Parathyroid adenoma (tissue), 2 donors: ENCODE measurements around the gene ADARB2.
"Not testable (repeated sequence)": the region's sequence is repeated elsewhere in the genome, so short reads cannot be mapped to it uniquely, and the experiment has no call there.

Experiments used
- H2AFZ ChIP-seq: fragments of 300-600 bp; sonication (generic); one replicate; pipeline ENCODE4 v1.7.0; 2017; ENCODE audit warnings: antibody characterized with exemption, mild to moderate bottlenecking
- H3K27ac ChIP-seq: fragments of 300-600 bp; sonication (generic); one replicate; pipeline ENCODE4 v1.7.0; 2017
- H3K27me3 ChIP-seq: fragments of 300-600 bp; sonication (generic); one replicate; pipeline ENCODE4 v1.7.0; 2017; ENCODE audit warnings: low read length; ENCODE audit not compliant: control insufficient read depth, insufficient read depth
- H3K36me3 ChIP-seq: fragments of 300-600 bp; sonication (generic); one replicate; pipeline ENCODE4 v1.7.0; 2017; ENCODE audit warnings: low read length; ENCODE audit not compliant: control insufficient read depth, insufficient read depth
- H3K4me1 ChIP-seq: fragments of 300-600 bp; sonication (generic); one replicate; pipeline ENCODE4 v1.7.0; 2017; ENCODE audit warnings: control low read depth
- H3K4me2 ChIP-seq: fragments of 300-600 bp; sonication (generic); one replicate; pipeline ENCODE4 v1.7.0; 2017; ENCODE audit warnings: low read length
- H3K4me3 ChIP-seq: fragments of 300-600 bp; sonication (generic); one replicate; pipeline ENCODE4 v1.7.0; 2017; ENCODE audit warnings: low read depth, low read length
- H3K79me2 ChIP-seq: fragments of 300-600 bp; sonication (generic); one replicate; pipeline ENCODE4 v1.7.0; 2017; ENCODE audit warnings: control low read depth
- H3K9ac ChIP-seq: fragments of 300-600 bp; sonication (generic); one replicate; pipeline ENCODE4 v1.7.0; 2017; ENCODE audit warnings: mild to moderate bottlenecking
- H3K9me3 ChIP-seq: fragments of 300-600 bp; sonication (generic); one replicate; pipeline ENCODE4 v1.7.0; 2017; ENCODE audit warnings: low read length; ENCODE audit not compliant: control insufficient read depth
- TF ChIP-seq, protein P1 (sequence below): fragments of 300-600 bp; sonication (generic); IDR thresholded peaks from one replicate; pipeline ENCODE4 v1.7.0; 2017; ENCODE audit warnings: antibody characterized with exemption, mild to moderate bottlenecking
- donor health status: primary hyperparathyroidism.

The ADARB2 gene

DNA sequence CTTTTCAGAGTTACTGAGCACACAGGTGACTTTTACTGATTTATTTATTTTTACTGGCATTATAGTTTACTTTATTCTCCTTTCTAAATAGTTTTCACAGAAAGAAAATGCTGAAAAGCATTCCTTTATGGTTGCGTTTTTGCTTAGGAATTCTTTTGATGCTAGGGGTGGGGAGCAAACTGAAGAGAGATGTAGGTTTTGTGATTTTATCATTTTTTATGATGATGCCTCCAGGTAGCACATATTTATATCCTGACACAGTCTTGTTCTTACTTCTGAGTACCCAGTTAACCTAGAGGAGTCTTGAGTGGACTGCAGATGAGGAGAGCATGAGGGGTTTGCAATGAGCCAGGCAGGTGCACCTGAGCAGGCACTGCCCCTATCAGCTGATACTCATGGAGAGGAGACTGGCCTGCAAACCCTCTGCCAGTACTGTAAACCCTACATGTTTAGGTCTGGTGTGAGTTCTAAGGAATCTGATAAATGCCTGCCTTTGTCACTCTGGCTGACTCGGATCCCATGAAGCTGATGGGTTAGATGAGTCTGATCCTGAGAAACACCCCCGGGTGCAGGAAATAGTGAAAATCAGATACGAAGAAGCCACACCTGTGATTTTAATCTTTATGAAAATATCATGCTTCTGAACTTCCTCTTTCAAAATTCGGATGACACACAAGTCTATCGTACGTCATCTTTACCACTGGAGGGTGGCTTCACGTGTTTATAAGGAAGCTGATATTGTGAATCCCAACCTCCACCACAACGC, 378.3 kb downstream of the ADARB2 start:
- Histone ChIP-seq H3K27ac (no peak overlapping the region), H3K36me3 (no peaks in the 10 kb centered on the region), H3K9ac (no peak overlapping the region)

DNA sequence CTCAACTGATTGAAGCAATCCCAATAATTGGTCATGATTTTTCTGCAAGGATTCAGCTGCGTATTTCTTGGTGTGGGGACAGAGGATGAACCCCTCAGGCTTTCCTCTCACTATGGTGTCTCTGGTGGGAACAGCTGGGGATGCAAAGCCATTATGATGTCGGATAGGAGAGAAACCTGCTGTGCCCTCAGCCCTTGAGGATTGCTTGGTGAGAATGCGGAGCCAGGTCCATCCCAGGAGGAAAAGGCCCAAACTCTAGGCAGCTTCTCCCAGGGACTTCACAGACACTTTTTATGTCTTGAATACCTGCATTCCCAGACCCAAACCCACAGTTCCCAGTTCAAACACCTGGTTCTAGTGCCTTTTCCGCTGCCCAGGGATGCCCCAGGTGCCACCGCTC, 379.2 kb downstream of the ADARB2 start:
- Histone ChIP-seq H3K9ac (no peak overlapping the region), H3K36me3 (no peaks in the 10 kb centered on the region), H3K27ac (no peak overlapping the region), H3K27me3 (no peaks in the 10 kb centered on the region), H3K4me1 (peaks cover 6% of the 10 kb centered on the region), H3K79me2 (no peaks in the 10 kb centered on the region), H3K9me3 (no peaks in the 10 kb centered on the region), H2AFZ (no peak overlapping the region), H3K4me3 (no peak overlapping the region), H3K4me2 (no peak overlapping the region)
- TF ChIP-seq, protein P1, sequence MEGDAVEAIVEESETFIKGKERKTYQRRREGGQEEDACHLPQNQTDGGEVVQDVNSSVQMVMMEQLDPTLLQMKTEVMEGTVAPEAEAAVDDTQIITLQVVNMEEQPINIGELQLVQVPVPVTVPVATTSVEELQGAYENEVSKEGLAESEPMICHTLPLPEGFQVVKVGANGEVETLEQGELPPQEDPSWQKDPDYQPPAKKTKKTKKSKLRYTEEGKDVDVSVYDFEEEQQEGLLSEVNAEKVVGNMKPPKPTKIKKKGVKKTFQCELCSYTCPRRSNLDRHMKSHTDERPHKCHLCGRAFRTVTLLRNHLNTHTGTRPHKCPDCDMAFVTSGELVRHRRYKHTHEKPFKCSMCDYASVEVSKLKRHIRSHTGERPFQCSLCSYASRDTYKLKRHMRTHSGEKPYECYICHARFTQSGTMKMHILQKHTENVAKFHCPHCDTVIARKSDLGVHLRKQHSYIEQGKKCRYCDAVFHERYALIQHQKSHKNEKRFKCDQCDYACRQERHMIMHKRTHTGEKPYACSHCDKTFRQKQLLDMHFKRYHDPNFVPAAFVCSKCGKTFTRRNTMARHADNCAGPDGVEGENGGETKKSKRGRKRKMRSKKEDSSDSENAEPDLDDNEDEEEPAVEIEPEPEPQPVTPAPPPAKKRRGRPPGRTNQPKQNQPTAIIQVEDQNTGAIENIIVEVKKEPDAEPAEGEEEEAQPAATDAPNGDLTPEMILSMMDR = no peak

More for the DNA sequence above, 378.3 kb downstream of the ADARB2 start:
- Histone ChIP-seq H3K4me3 (no peak overlapping the region), H3K4me2 (no peak overlapping the region), H3K9me3 (no peaks in the 10 kb centered on the region), H3K4me1 (peaks cover 6% of the 10 kb centered on the region), H3K27me3 (no peaks in the 10 kb centered on the region), H2AFZ (no peak overlapping the region), H3K79me2 (no peaks in the 10 kb centered on the region)
- TF ChIP-seq, protein P1 = no peak

DNA sequence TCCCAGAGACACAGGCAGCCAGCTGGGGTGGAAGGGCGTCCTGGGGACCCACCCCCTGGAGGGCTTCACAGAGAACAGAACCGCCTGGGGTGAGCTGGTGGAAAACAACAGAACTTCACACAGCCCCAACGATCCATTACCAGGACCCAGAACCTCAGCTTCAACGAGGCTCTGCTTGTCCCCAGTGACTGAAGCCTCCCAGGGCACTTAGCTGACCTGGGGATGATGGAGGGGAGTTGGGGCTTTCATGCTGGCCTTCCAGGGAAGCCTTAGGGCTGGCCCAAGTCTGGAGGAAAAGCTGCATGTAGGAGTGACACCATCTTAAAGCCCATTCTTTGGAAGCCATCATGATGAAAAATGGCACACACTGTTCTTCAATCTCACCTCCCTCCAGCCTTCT, 381.0 kb downstream of the ADARB2 start:
- no peak overlapping the region for H2AFZ ChIP-seq
- no peak overlapping the region for H3K9ac ChIP-seq
- H3K27me3 ChIP-seq = no peaks in the 10 kb centered on the region
- H3K9me3 ChIP-seq = no peaks in the 10 kb centered on the region
- H3K4me2 ChIP-seq = no peak overlapping the region
- H3K36me3 ChIP-seq = no peaks in the 10 kb centered on the region
- TF ChIP-seq, protein P1 = no peak
- no peak overlapping the region for H3K4me3 ChIP-seq
- no peaks in the 10 kb centered on the region for H3K79me2 ChIP-seq
- no peak overlapping the region for H3K27ac ChIP-seq
- H3K4me1 ChIP-seq = peaks cover 6% of the 10 kb centered on the region

DNA sequence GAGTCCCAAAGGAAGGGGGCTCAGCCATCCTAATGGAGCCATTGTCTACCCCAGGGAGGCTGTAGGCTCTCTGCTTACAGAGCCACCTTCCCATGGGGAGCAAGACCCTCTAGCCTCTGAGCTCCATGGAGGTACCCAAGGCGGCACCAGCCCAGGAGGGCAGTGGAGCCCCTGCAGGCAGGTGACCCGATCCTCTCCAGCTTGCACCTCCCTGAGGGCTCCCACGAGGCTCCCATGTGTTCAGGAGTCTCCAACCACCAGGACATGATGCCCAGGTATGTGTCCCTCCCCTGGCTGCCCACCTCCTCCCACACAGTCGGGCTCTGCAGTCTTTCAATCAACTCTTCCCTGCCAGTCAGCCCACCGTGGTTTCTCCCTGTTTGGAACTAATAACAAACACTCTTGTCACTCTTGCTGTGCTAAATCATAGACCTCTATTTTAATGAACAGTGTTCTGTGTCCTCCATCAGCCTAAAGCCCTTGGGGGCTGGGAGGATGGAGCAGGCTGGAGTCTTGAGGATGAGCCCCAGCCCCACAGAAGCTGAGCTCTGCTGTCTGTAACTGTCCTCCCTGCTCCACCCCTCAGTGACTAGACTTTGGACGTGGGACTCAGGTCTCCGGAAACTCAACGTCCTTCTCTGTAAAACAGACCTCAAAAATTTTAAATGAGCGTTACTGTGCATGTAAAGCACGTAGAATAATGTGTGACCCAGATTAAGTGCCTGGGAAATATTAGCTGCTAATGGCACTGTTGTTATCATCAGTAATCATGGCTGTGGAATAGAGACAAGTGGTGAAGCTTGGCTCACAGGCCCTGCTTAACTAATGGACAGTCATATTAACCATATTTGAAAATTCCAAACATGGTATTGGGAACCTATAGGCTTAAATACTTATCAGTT, 382.3 kb downstream of the ADARB2 start:
- Histone ChIP-seq H3K9ac (no peak overlapping the region), H3K9me3 (no peaks in the 10 kb centered on the region), H3K4me2 (no peak overlapping the region), H3K79me2 (no peaks in the 10 kb centered on the region), H3K27me3 (no peaks in the 10 kb centered on the region), H2AFZ (no peak overlapping the region), H3K4me3 (no peak overlapping the region), H3K27ac (no peak overlapping the region), H3K4me1 (peaks cover 6% of the 10 kb centered on the region), H3K36me3 (no peaks in the 10 kb centered on the region)
- TF ChIP-seq, protein P1 = no peak

DNA sequence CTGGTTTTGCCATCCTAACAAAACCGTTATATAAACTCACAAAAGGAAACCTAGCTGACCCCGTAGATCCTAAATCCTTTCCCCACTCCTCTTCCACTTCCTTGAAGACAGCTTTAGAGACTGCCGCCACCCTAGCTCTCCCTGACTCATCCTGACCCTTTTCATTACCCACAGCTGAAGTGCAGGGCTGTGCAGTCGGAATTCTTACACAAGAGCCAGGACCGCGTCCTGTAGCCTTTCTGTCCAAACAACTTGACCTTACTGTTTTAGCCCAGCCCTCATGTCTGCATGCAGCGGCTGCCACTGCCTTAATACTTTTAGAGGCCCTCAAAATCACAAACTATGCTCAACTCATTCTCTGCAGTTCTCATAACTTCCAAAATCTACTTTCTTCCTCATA, 385.0 kb downstream of the ADARB2 start:
- not testable (repeated sequence) for H3K27me3 ChIP-seq, H3K4me2 ChIP-seq, H3K9ac ChIP-seq, H3K27ac ChIP-seq, H3K79me2 ChIP-seq, H3K4me1 ChIP-seq, H2AFZ ChIP-seq, H3K4me3 ChIP-seq, H3K36me3 ChIP-seq, H3K9me3 ChIP-seq
